SH-SY5Y (cell line): ENCODE data around the gene LRRC34.

Source experiments
- GATA2 ChIP-seq: IDR thresholded peaks from 2 replicates; pipeline ENCODE4 v1.6.1; 2011; ENCODE audit warnings: mild to moderate bottlenecking, low read depth, low read length
- GATA3 ChIP-seq: IDR thresholded peaks from 2 replicates; pipeline ENCODE4 v1.6.1; 2011; ENCODE audit warnings: low read depth, mild to moderate bottlenecking, low read length, moderate library complexity

DNA sequence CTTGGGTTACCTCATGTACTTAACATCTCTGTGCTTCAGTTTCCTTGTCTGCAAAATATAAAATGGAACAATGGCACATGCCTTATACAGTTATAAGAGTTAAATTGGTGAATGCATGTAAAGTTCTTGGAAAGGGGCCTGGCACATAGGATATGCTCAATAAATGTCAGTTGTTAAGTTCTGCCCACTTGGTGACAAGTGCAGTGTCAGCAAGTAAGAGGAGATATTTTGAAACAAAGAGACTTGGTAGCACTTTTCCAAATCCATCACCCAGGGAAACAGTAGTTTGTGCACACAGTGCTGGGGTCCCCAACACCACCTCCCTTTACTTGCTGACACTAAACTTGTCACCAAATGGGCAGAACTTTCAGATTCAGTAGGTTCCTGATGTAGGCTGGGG lies 37.9 kb upstream of the LRRC34 start:
- TF ChIP-seq GATA3: no peak
- no peak for TF ChIP-seq GATA2
